IPS DF 19.7 (cell line): ENCODE data around the gene RAB3B.
"Not testable (repeated sequence)": the region's sequence is repeated elsewhere in the genome, so short reads cannot be mapped to it uniquely, and the experiment has no call there.

Experiments
- DNase-seq: peaks from one replicate; pipeline ENCODE4 v3.0.0-alpha.2; 2013; ENCODE audit warnings: low read depth, low spot score

RAB3B gene

GRCh38 chr1:51990478-51990965, at the start of gene RAB3B:
TSS of gene RAB3B (minus strand) at chr1:51990700. CDS start at chr1:51977117, 13,583 bp downstream.
- DNase-seq = peak; percentile 57

GRCh38 chr1:52037909-52038308, 47.4 kb upstream of the RAB3B start:
- DNase-seq = no peak

GRCh38 chr1:52037402-52037814, 46.9 kb upstream of the RAB3B start:
- no peak for DNase-seq

- DNase-seq = no peak
Observed at GRCh38 chr1:52034050-52034384, 43.5 kb upstream of the RAB3B start.

- peak; percentile 85 for DNase-seq
Observed at GRCh38 chr1:52033190-52034049, 42.9 kb upstream of the RAB3B start, which contains the start of gene KTI12. TSS of gene KTI12 (minus strand) at chr1:52033810. CDS start at chr1:52033761, 49 bp downstream.

GRCh38 chr1:52032785-52033131, 42.3 kb upstream of the RAB3B start:
- DNase-seq = no peak

- DNase-seq = no peak
Observed at GRCh38 chr1:52032124-52032784, 41.8 kb upstream of the RAB3B start.

GRCh38 chr1:52028839-52029238, 38.3 kb upstream of the RAB3B start:
- DNase-seq = not testable (repeated sequence)

GRCh38 chr1:52028328-52028727, 37.8 kb upstream of the RAB3B start:
- no peak for DNase-seq

GRCh38 chr1:52026278-52026677, 35.8 kb upstream of the RAB3B start:
- DNase-seq = no peak

- DNase-seq = no peak
Observed at GRCh38 chr1:52022133-52022532, 31.6 kb upstream of the RAB3B start.

- no peak for DNase-seq
Observed at GRCh38 chr1:52008071-52008809, 17.7 kb upstream of the RAB3B start.

GRCh38 chr1:52007215-52008002, 16.9 kb upstream of the RAB3B start:
- DNase-seq = no peak

GRCh38 chr1:52006081-52006553, 15.6 kb upstream of the RAB3B start:
- DNase-seq = not testable (repeated sequence)

- not testable (repeated sequence) for DNase-seq
Observed at GRCh38 chr1:52005548-52005947, 15.0 kb upstream of the RAB3B start.

GRCh38 chr1:52003877-52004276, 13.4 kb upstream of the RAB3B start:
- no peak for DNase-seq

GRCh38 chr1:52002038-52002917, 11.8 kb upstream of the RAB3B start:
- DNase-seq = peak; percentile 77

GRCh38 chr1:51998701-51999100, 8.2 kb upstream of the RAB3B start:
- DNase-seq = no peak

GRCh38 chr1:51997974-51998382, 7.5 kb upstream of the RAB3B start:
- DNase-seq = peak; percentile 30
